RPMI7951 (cell line): ENCODE results near the gene SDK1. TPM values are rescaled to one million over a fixed set of nuclear protein-coding genes. Genes with fewer than 3 reads are reported as not detected.

ENCODE experiments used
- DNase-seq: peaks from one replicate; pipeline ENCODE4 v3.0.0-alpha.2; 2012; ENCODE audit warnings: low read depth
- total RNA-seq: library from RNA; depleted of rRNA; stranded (reverse); fragments of >200 nt; shearing (Covaris generic); gene quantifications from 2 replicates; pipeline ENCODE4 v1.2.3, GENCODE V29; 2014

Gene SDK1
- total RNA-seq, 1 experiment from 2014 or later: 3.1 TPM

GRCh38 chr7:3588341-3588740 is 287.3 kb downstream of the SDK1 start:
- DNase-seq: no peak

GRCh38 chr7:3589752-3590151 is 288.7 kb downstream of the SDK1 start:
- no peak for DNase-seq

- no peak for DNase-seq
Observed at GRCh38 chr7:3591219-3591618, 290.2 kb downstream of the SDK1 start.

- no peak for DNase-seq
Observed at GRCh38 chr7:3591944-3592343, 290.9 kb downstream of the SDK1 start.

- DNase-seq: no peak
Observed at GRCh38 chr7:3592401-3593134, 291.5 kb downstream of the SDK1 start.

GRCh38 chr7:3594901-3595300 is 293.8 kb downstream of the SDK1 start:
- no peak for DNase-seq

- DNase-seq: no peak
Observed at GRCh38 chr7:3598854-3599253, 297.8 kb downstream of the SDK1 start.

- DNase-seq: no peak
Observed at GRCh38 chr7:3605222-3605621, 304.2 kb downstream of the SDK1 start.

- no peak for DNase-seq
Observed at GRCh38 chr7:3606436-3606835, 305.4 kb downstream of the SDK1 start.

GRCh38 chr7:3607847-3608246 is 306.8 kb downstream of the SDK1 start:
- DNase-seq: no peak

GRCh38 chr7:3616306-3616705 is 315.3 kb downstream of the SDK1 start:
- DNase-seq: no peak

GRCh38 chr7:3630081-3630480 is 329.0 kb downstream of the SDK1 start:
- no peak for DNase-seq

GRCh38 chr7:3634396-3634795 is 333.3 kb downstream of the SDK1 start:
- no peak for DNase-seq

- DNase-seq: no peak
Observed at GRCh38 chr7:3636131-3636860, 335.2 kb downstream of the SDK1 start.

- DNase-seq: no peak
Observed at GRCh38 chr7:3639253-3639652, 338.2 kb downstream of the SDK1 start.

GRCh38 chr7:3641582-3641981 is 340.5 kb downstream of the SDK1 start:
- DNase-seq: no peak

- DNase-seq: no peak
Observed at GRCh38 chr7:3643091-3643490, 342.0 kb downstream of the SDK1 start.

- DNase-seq: no peak
Observed at GRCh38 chr7:3648276-3648675, 347.2 kb downstream of the SDK1 start.

- DNase-seq: no peak
Observed at GRCh38 chr7:3649250-3649649, 348.2 kb downstream of the SDK1 start.

GRCh38 chr7:3649678-3650440 is 348.8 kb downstream of the SDK1 start:
- DNase-seq: no peak

- DNase-seq: no peak
Observed at GRCh38 chr7:3650844-3651243, 349.8 kb downstream of the SDK1 start.

GRCh38 chr7:3655635-3656034 is 354.6 kb downstream of the SDK1 start:
- DNase-seq: no peak

- no peak for DNase-seq
Observed at GRCh38 chr7:3657206-3657605, 356.2 kb downstream of the SDK1 start.
